ENCODE results near the gene KRTAP26-1. TPM values are rescaled to one million over a fixed set of nuclear protein-coding genes. Genes with fewer than 3 reads are reported as not detected.

The KRTAP26-1 gene, protein sequence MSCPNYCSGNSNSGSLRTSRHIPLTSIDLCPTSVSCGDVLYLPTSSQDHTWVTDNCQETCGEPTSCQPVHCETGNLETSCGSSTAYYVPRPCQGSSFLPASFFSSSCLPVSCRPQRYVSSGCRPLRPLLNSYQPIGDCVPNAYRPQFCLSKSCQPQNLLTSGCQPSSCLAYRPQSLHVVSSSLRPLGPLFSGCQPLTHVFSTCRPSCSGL
- not detected in 2 replicates for total RNA-seq (2014; rRNA removed; shearing (Covaris generic); ENCODE audit: low replicate concordance)

DNA sequence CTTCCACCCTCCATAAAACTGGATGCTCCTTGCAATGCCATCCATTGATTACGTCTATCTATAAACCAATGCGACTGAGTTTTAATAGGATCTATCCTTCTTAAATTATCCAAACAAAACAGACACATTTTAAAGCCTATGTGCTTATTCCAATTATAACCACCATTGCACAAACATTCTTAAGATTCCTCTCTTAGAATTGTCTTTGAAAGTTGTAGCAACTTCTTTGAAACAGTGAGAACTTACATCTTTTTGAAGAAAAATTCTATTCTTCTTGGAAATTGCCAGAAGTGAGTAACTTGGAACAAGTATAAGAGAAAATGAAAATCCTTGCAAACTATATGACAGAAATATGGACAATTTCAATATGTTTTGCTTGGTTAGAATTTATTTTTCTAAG, at the start of gene KRTAP26-1:
TSS of gene KRTAP26-1 (minus strand) at position 101 of the 400 bp plus-strand sequence. CDS start 280 bp downstream, outside the sequence.
- in situ Hi-C loops (cut with HindIII; ENCODE audit: low pct_unique_long_range_greater_than_20kb, low sequenced_read_pairs): no loop called here
- no peak for DNase-seq (ENCODE audit: low read depth)

DNA sequence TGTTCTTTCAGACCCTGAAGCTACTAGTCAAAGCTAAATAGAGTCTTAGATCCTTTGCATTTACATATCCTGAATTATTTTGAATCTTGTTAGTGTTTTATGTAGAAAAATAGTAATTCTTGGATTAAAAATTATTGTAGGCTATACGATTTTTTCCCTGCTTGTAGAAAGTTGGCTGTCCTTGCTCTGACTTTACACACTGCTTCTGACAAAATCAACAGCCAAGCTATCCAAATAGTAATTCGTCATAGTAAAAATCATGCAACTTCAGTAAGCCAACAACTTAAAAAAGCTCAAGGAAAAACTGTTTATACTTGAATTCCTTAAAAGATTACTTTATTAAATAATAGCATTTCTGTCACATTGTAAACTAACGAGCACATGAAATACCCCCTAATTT, 35.8 kb upstream of the KRTAP26-1 start:
- in situ Hi-C loops (cut with HindIII; ENCODE audit: low pct_unique_long_range_greater_than_20kb, low sequenced_read_pairs): no loop called here
- DNase-seq (ENCODE audit: low read depth): no peak

DNA sequence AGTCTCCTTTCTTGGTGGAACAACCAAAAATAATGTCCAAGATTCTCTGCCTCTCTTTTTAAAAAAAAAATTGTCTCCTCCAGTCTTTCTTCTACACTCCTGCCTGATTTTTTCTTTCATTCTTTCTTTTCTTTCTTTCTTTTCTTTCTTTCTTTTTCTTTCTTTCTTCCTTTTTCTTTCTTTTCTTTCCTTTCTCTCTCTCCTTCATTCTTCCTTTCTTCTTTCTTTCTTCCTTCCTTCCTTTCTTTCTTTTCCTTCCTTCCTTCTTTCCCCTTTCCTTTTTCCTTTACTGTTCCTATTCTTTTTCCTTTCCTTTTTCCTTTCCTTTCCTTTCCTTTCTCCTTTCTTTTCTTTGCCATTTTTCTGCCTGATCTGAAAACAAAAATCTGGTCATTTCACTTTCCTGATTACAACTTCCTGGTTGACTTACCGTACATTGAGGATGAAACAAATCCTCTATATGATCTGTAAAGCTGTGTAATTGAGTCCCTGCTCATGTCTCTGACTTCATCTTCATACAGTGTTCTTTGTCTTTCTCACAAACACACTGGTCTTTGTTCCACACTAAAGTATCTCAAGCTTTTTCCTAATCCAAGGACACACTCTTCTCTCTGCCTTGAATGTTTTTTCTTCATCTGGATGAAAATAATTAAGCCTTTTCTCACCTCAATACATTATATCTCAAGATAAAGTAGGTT, 34.3 kb upstream of the KRTAP26-1 start:
- in situ Hi-C loops (cut with HindIII; ENCODE audit: low pct_unique_long_range_greater_than_20kb, low sequenced_read_pairs): no loop called here
- DNase-seq (ENCODE audit: low read depth): no peak

DNA sequence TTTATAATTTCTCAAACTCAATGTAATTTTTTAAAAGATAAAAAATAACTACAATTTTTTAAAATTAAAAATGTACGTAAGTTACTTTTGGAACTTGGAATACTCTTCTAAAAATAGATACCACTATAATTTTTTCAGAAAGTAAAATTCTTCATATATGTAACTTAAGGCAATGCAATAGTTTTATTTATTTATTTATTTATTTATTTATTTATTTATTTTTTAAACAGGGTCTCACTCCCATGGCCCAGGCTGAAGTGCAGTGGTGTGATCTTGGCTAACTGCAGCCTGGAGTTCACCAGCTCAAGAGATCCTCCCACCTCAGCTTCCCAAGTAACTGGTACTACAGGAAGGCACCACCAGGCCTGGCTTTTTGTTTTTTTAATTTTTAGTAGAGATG, 31.4 kb upstream of the KRTAP26-1 start:
- in situ Hi-C loops (cut with HindIII; ENCODE audit: low pct_unique_long_range_greater_than_20kb, low sequenced_read_pairs): no loop called here

DNA sequence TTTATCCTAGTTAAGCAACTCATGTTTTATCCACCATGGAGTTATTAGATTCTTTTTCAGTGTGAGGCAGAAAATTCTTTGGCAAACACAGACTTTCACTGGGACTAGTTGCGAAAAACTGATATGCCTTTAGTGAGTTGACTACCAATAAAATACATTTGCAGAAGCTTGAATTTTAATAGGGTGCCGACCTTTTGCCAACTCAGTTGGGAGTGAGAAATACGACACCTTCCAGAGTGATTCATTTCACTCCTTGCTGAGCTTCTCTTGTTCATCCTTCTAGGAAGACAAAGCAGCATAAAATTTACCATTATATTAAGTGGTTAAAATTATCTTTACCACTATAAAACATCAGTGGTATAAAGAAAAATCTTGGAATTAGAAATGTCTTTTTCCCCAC, 29.5 kb upstream of the KRTAP26-1 start:
- DNase-seq (ENCODE audit: low read depth): no peak
- in situ Hi-C loops (cut with HindIII; ENCODE audit: low pct_unique_long_range_greater_than_20kb, low sequenced_read_pairs): no loop called here

More for the DNA sequence above, 31.4 kb upstream of the KRTAP26-1 start:
- DNase-seq (ENCODE audit: low read depth): no peak

DNA sequence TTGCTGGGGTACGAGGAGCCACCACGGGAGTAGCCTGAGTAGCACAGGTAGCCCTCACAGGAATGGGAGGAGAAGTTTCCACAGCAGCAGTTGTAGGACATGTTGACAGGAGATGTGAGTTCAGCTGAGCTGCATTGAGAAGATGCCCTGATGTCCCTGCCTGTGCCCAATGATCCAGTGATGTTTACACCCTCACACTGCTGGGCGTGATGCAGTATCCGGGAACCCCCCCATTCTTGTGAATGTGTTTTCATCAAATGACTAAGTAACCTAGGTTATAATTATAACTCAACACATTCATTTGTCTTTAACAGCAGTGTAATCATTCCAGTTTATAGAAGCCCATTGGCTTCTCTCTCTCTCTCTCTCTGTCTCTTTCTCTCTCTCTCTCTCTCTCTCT, 28.4 kb upstream of the KRTAP26-1 start, which contains the start of gene KRTAP23-1:
TSS of gene KRTAP23-1 (minus strand) at position 101 of the 400 bp plus-strand sequence. CDS start at position 101, 0 bp downstream.
- in situ Hi-C loops (cut with HindIII; ENCODE audit: low pct_unique_long_range_greater_than_20kb, low sequenced_read_pairs): no loop called here
- DNase-seq (ENCODE audit: low read depth): no peak

DNA sequence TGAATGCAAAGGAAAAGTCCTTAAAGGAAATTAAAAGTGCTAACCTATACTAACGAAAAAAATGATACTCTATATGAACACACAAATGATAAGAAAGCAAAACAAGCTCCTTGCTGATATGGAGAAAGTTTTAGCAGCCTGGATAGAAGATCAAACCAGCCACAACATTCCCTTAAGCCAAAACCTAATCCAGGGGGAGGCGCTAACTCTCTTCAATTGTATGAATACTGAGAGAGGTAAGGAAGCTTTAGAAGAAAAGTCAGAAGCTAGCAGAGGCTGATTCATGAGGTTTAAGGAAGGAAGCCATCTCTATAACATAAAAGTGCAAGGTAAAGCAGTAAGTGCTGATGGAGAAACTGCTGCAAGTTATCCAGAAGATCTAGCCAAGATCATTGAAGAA, 24.9 kb upstream of the KRTAP26-1 start:
- DNase-seq (ENCODE audit: low read depth): no peak
- in situ Hi-C loops (cut with HindIII; ENCODE audit: low pct_unique_long_range_greater_than_20kb, low sequenced_read_pairs): no loop called here

DNA sequence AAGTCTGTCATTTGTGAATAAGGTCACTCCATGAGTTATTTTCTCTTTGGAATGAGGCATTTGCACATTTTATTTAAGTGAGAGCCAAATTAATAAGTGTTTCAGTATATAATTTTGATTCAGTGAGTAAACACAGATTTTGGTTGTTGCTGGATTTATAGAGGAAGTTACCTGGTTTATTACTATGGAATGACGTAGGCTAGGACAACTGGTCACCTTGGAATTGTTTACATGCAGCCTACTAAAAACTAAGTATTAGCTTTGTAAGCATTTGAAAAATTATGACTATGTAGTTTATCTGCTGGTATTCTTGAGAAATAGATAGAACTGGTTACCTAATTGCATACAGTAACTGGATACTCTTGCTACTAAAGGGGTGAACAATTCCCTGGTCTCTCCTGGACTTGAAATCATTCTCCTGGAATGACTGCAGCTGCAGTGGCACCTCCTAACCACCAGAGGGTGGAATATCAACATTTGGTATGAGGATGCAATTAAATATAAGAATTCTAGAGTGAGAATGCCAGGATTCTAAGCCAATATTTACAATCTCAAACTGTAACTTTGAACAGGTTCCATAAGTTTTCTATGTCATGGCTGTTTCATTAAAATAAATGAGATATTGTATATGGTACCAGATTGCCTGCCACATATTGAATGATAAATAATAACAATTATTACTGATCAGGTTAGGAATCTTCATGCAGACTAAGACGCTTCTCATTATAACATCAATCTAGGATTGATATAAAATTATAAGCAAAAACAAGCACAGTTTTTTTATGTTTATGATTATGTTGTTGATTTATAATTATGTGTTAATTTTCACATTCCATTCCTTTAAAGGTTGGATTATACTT, 20.8 kb upstream of the KRTAP26-1 start:
- peak; percentile 25 for DNase-seq (ENCODE audit: low read depth)
- in situ Hi-C loops (cut with HindIII; ENCODE audit: low pct_unique_long_range_greater_than_20kb, low sequenced_read_pairs): no loop called here

DNA sequence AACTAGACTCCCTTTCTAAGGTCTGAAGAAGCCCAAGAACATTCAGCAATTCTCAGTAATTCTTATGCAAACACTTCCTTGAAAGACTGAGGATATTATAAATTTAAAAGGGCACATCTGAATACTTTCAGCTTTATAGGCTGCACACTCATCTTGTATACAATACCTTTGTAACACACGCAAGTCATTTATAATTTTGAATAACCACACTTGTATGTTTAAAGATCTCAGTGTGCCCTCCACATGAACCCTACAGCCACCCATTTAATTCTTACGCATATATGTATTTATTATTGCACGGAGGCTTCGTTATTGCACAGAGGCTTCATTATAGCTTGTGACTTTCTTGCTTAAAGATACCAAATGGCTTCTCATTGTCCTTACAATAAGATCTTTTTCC, 18.6 kb upstream of the KRTAP26-1 start:
- DNase-seq (ENCODE audit: low read depth): no peak
- in situ Hi-C loops (cut with HindIII; ENCODE audit: low pct_unique_long_range_greater_than_20kb, low sequenced_read_pairs): no loop called here

DNA sequence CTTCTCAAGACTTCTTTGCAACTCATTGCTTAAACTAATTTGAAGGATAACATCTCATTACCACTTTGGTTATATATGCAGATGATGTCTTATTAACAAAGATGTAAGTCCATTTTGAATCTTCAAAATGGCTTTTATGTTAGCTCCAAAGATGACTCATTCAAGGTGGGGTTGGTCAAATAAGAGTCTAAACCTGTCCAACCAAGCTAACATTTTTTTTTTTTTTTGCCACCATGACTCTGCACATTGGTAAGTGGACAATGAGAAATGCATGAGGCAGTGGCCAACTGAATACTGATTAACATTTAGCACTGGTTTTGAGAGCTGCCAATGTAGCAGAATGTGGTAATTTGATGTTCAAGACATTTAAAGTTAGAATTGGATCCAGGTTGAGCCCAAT, 17.7 kb upstream of the KRTAP26-1 start:
- in situ Hi-C loops (cut with HindIII; ENCODE audit: low pct_unique_long_range_greater_than_20kb, low sequenced_read_pairs): no loop called here
- peak; percentile 38 for DNase-seq (ENCODE audit: low read depth)

DNA sequence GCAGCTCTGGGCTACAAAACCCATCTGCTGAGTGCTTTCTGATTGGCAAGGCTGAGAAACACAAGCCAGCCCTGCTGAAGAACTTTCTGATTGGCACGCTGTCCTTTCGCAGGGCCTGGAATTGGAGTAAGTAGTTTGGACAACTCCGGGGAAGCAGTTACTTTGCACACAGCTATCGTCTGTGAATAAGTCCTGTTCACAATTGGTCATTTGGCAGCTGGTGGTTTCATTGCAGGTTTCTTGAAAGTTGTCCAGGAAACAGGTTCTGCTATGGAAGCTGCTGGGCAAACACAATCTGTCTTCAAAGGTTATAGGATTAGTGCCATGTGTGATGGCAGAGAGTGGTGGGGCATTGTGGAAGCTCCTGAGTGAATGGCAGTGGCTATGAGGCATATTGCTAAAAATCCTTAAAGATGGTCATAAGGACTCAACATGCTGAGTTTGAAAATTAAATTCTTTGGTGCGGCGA, 17.2 kb upstream of the KRTAP26-1 start, which contains the start of gene KRTAP27-1:
TSS of gene KRTAP27-1 (minus strand) at position 419 of the 469 bp plus-strand sequence. CDS start at position 393, 26 bp downstream.
- in situ Hi-C loops (cut with HindIII; ENCODE audit: low pct_unique_long_range_greater_than_20kb, low sequenced_read_pairs): no loop called here
- no peak for DNase-seq (ENCODE audit: low read depth)

DNA sequence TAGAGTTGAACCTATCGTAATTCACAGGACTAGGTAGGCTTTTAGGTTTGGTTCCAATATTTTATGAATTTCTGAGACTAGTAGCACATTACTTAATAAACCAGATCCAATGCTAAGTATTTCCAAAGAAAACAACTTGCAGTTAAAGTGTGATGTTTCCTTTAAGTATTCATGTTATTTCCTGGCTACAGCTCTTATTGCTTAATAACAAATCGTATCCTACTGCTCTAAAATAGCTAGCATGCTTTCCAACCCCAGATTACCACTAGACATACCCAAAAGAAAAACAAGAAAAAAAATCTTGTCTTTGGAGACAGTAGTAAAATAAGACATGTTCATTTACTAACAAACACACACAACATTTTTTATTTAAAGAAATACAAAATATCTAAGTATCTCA, 16.5 kb upstream of the KRTAP26-1 start:
- in situ Hi-C loops (cut with HindIII; ENCODE audit: low pct_unique_long_range_greater_than_20kb, low sequenced_read_pairs): no loop called here
- no peak for DNase-seq (ENCODE audit: low read depth)

DNA sequence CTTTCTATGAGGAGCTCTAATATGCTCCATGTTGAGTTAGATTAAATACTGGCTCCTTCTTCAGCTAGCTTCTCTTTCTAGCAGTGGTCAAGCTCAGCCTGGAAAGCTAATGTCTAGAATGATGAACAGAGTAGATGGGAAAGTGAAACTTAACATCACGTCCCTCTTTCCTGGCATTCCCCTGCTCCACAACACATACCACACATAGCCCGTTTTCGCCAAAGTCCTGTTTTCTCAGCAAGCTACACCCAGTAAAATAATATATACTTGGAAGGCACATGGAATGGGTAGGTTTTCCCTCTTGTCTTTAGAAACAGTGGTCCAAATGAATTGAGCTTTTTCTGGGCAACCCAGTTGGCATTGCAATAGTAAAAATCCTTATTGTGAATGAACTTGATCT, 13.6 kb upstream of the KRTAP26-1 start:
- in situ Hi-C loops (cut with HindIII; ENCODE audit: low pct_unique_long_range_greater_than_20kb, low sequenced_read_pairs): no loop called here
- DNase-seq (ENCODE audit: low read depth): no peak

DNA sequence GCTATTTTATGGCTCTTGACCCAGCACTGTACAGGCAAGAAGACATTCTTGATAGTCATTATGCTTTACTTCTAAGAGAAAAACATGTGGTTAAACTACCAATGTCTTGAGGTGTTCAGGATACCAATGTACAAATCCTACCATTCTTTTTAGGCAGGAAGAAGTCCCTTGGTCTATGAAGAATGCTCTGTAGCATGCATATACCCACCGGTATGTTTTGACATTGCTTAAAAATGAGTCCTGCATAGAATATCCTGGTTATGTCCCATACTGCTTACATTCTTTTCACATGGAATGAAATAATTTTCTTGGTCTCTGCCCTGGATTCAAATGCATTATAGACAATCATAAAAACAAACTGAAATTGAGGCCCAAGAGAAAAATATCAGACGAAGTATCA, 12.6 kb upstream of the KRTAP26-1 start:
- in situ Hi-C loops (cut with HindIII; ENCODE audit: low pct_unique_long_range_greater_than_20kb, low sequenced_read_pairs): no loop called here

DNA sequence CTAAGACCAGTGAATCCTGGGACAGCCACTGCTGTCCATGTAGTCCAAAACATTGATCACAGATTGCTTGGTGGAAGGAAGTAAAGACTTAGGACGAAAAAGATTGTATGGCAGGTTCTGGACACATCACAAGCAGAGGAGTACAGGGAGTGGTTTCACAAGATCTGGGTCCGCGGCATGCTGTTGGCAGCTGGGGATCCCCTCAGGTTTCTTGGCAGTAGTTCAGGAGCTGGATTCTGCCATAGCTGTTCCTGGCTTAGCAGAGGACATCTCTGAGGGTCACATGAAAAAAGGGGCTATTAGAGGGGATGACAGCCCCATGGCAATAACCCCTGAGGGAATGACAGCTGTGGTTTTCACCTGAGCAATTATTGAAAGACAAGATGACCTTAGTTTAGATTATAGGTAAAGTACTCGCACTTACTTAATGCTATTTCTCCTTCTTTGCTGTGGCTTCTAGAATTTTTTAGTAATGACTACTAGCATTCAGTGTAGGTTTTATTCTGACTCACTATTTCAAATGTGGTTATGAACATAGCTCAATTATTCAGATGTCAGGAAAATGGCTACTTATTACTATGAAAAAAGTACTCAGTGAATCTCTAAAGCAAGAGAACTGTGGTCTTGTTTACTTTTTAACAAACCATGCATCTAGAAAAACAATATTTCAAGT, 9.2 kb upstream of the KRTAP26-1 start:
- no peak for DNase-seq (ENCODE audit: low read depth)
- in situ Hi-C loops (cut with HindIII; ENCODE audit: low pct_unique_long_range_greater_than_20kb, low sequenced_read_pairs): no loop called here

More for the DNA sequence above, 12.6 kb upstream of the KRTAP26-1 start:
- DNase-seq (ENCODE audit: low read depth): no peak

DNA sequence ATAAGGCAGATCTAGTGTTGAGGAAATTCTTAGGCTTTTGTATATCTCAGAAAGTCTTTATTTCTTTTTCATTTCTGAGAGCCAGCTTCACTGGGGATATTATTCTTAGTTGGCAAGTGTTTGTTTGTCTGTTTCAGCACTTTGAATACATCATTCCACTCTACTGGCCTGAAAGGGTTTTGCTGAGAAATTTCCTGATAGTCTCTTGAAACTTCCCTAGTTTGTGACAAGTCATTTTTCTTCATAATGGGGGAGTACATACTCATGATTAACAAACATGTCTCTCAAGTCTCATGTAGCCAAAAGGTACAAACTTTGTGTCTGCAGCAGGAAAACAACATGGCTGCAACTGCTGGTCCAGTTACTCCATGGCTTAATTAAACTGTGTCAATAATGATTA, 6.3 kb upstream of the KRTAP26-1 start:
- in situ Hi-C loops (cut with HindIII; ENCODE audit: low pct_unique_long_range_greater_than_20kb, low sequenced_read_pairs): no loop called here
- no peak for DNase-seq (ENCODE audit: low read depth)

DNA sequence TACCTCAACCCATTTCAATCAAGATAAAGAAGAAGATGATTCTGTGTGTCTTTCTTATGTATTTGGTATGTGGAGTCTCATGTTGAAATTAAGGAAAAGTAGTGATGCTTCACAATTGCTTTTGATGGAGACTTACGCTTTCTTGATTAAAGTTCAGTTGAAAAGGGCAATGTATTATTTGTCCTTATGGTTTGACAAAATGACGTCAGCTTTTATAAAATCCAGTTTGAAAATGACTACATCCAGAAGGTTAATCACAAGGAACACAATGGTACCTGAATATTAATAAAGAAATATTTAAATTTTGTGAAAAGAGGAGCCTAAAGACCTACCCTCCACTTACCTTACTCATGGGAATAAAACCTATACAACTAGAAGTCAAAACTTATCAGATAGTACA, 4.4 kb downstream of the KRTAP26-1 start:
- in situ Hi-C loops (cut with HindIII; ENCODE audit: low pct_unique_long_range_greater_than_20kb, low sequenced_read_pairs): no loop called here

DNA sequence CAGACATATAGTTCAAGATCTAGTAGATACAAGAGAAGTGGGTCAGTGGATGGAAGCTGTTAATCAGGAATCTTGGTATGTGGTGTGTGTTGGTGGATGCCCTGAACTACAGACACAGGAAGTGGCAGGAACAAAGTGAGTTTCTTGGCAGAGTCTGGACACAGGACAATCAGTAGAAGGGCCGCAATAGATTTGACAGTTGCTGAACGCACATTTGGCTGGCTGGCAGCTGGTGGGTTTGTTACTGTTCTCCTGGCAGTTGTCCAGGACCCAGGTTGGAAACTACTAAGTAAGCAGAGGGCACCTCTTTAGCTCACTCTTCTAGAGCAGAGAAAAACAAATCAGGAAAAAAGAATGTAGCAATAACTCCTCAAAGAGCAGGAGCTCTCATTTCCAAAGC, 13.2 kb downstream of the KRTAP26-1 start:
- DNase-seq (ENCODE audit: low read depth): no peak
- in situ Hi-C loops (cut with HindIII; ENCODE audit: low pct_unique_long_range_greater_than_20kb, low sequenced_read_pairs): no loop called here

More for the DNA sequence above, 4.4 kb downstream of the KRTAP26-1 start:
- no peak for DNase-seq (ENCODE audit: low read depth)
